A673 (cell line): ENCODE results near the gene ATRIP. TPM values are rescaled to one million over a fixed set of nuclear protein-coding genes. Genes with fewer than 3 reads are reported as not detected.

Source experiments
- BruUV-seq: library from RNA; stranded (reverse); fragments of 400-500 nt; replicated peaks from 2 replicates; lab custom pipeline; 2021; lab: Mats Ljungman, UMichigan
- CTCF ChIA-PET: fragments of 300-600 bp; sonication (Branson Sonifier 250); formaldehyde crosslinking; loops from one replicate; lab custom pipeline; 2022; ENCODE audit warnings: antibody characterized with exemption; lab: Charles Lee
- POLR2A ChIA-PET: fragments of 300-600 bp; sonication (Branson Sonifier 250); formaldehyde crosslinking; loops from one replicate; lab custom pipeline; 2022; ENCODE audit warnings: antibody characterized with exemption; ENCODE audit not compliant: low non-redundant PET; lab: Charles Lee
- DNase-seq: peaks from one replicate; pipeline ENCODE4 v3.0.0-alpha.2; 2015; ENCODE audit warnings: low spot score
- H3K27ac ChIP-seq: fragments of 200-600 bp; sonication (generic); 2 replicates; pipeline ENCODE4 v1.5.1; 2016; ENCODE audit warnings: mixed run types, low read depth, mild to moderate bottlenecking, mixed read lengths, antibody characterized with exemption, low read length; ENCODE audit not compliant: poor library complexity, severe bottlenecking
- H3K27me3 ChIP-seq: fragments of 200-600 bp; sonication (generic); replicated peaks from 2 replicates; pipeline ENCODE4 v1.6.1; 2017; ENCODE audit warnings: mixed run types, low read depth, mild to moderate bottlenecking, mixed read lengths, antibody characterized with exemption, low read length; ENCODE audit not compliant: insufficient read depth, poor library complexity
- H3K36me3 ChIP-seq: fragments of 200-600 bp; sonication (generic); 2 replicates; pipeline ENCODE4 v1.6.1; 2016; ENCODE audit warnings: mixed run types, mild to moderate bottlenecking, mixed read lengths, antibody characterized with exemption, low read length; ENCODE audit not compliant: insufficient read depth, poor library complexity, severe bottlenecking
- H3K4me1 ChIP-seq: fragments of 200-600 bp; sonication (generic); 2 replicates; pipeline ENCODE4 v1.6.1; 2017; ENCODE audit warnings: mixed run types, mild to moderate bottlenecking, mixed read lengths, antibody characterized with exemption, low read length; ENCODE audit not compliant: insufficient read depth, poor library complexity, severe bottlenecking
- H3K4me3 ChIP-seq: fragments of 200-600 bp; sonication (generic); 2 replicates; pipeline ENCODE4 v1.5.1; 2016; ENCODE audit warnings: low read depth, mixed run types, mild to moderate bottlenecking, mixed read lengths, low read length; ENCODE audit not compliant: poor library complexity, severe bottlenecking
- H3K9me3 ChIP-seq: fragments of 200-600 bp; sonication (generic); 2 replicates; pipeline ENCODE4 v1.6.1; 2016; ENCODE audit warnings: mixed run types, low read depth, mild to moderate bottlenecking, mixed read lengths, antibody characterized with exemption, low read length; ENCODE audit not compliant: poor library complexity, severe bottlenecking
- CTCF ChIP-seq: fragments of 300-800, 200-600 bp; sonication (generic); conservative IDR thresholded peaks from 2 replicates; pipeline ENCODE4 v1.5.1; 2017; ENCODE audit warnings: low read depth, mild to moderate bottlenecking, antibody characterized with exemption, low read length, moderate library complexity, mixed read lengths
- EZH2 ChIP-seq: fragments of 200-600 bp; sonication (generic); IDR thresholded peaks from 2 replicates; pipeline ENCODE4 v1.6.1; 2017; ENCODE audit warnings: borderline replicate concordance, low read depth, mild to moderate bottlenecking, mixed read lengths, antibody characterized with exemption, low read length; ENCODE audit not compliant: poor library complexity, severe bottlenecking
- intact Hi-C: fragments of 100-400 bp; cut with micrococcal nuclease; formaldehyde crosslinking; loops from one replicate; pipeline ENCODE4 v1.10.0; 2022; ENCODE audit not compliant: unreplicated experiment
- total RNA-seq: library from RNA; stranded (reverse); gene quantifications from 2 replicates; pipeline ENCODE4 v1.2.3, GENCODE V29; 2021

The ATRIP gene
- total RNA-seq, 1 experiment from 2014 or later: 9.7 TPM

- intact Hi-C loops: loop anchor here (1.0 to 5.0 kb wide), 2 partner anchors 34 to 204 kb away; no protein-coding TSS in a partner anchor
- Histone ChIP-seq H3K27ac (no peak overlapping the region), H3K4me1 (no peaks in the 10 kb centered on the region), H3K27me3 (no peaks in the 10 kb centered on the region), H3K4me3 (no peak overlapping the region), H3K9me3 (no peaks in the 10 kb centered on the region), H3K36me3 (no peaks in the 10 kb centered on the region)
- no TSS peak for BruUV-seq
- POLR2A ChIA-PET: no interaction called here
- DNase-seq: no peak
- CTCF ChIA-PET: interaction anchor here (0.6 to 2.2 kb wide), 20 partner anchors 10 to 244 kb away, joined by 3 to 23 read pairs (median 4); partner anchors contain the start of genes ATRIP, PFKFB4 and ZNF589
- TF ChIP-seq EZH2: no peak
- TF ChIP-seq CTCF: no peak
Measured at GRCh38 chr3:48436477-48436787, 10.1 kb upstream of the ATRIP start.

DNA sequence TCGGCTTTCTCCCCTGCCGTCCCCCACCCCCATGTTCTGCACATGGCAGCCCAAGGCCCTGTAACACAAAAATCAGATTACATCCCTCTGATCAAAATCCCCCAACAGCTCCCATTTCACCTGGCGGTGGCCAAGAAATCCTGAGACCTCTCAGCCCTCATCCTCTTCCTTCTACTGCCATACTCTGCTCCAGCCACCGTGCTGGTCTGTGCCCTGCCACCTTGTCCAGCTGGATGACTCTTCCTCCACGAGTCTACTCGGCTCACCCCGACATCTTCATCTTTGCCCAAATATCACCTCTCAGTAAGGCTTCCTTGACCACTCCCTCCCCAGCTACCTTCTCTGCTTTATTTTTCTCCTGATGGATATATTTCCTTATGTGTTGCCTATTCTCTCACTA lies 9.7 kb upstream of the ATRIP start:
- intact Hi-C loops: loop anchor here (1.0 to 5.0 kb wide), 2 partner anchors 35 to 205 kb away; no protein-coding TSS in a partner anchor
- no peak for TF ChIP-seq EZH2
- no peak for TF ChIP-seq CTCF
- H3K4me1 ChIP-seq: no peaks in the 10 kb centered on the region
- no peaks in the 10 kb centered on the region for H3K9me3 ChIP-seq
- peaks cover 1% of the 10 kb centered on the region for H3K36me3 ChIP-seq
- ChIA-PET POLR2A (no interaction called here), CTCF (interaction anchor here (0.8 to 2.2 kb wide), 6 partner anchors 36 to 242 kb away, joined by 3 to 23 read pairs (median 8); partner anchors contain the start of gene PFKFB4)
- H3K4me3 ChIP-seq: no peak overlapping the region
- no TSS peak for BruUV-seq
- no peaks in the 10 kb centered on the region for H3K27me3 ChIP-seq
- no peak for DNase-seq
- no peak overlapping the region for H3K27ac ChIP-seq

DNA sequence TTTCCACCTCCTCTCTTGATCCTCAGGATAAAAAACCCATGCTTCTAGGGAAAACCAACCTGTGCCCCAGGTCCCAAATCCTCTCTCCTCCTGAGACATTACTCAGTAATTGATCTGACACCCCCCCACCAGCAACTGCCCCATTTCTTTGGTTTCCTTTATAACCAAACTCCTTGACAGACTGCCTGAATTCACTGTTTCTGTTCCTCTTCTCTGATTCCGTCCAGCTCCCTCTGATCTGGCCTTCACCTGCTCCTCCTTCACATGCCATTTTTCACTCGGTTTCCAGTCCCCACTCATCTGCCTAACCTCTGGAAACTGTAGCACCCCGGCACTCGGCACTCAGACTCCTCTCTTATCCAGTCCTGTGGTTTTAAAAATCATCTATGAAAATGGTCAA lies 8.7 kb upstream of the ATRIP start:
- TF ChIP-seq EZH2 (no peak), CTCF (no peak)
- no TSS peak for BruUV-seq
- H3K27me3 ChIP-seq: no peaks in the 10 kb centered on the region
- H3K36me3 ChIP-seq: peaks cover 6% of the 10 kb centered on the region
- no peak overlapping the region for H3K4me3 ChIP-seq
- intact Hi-C loops: loop anchor here (5.0 kb wide), 1 partner anchor 36 kb away; no protein-coding TSS in a partner anchor
- POLR2A ChIA-PET: no interaction called here
- CTCF ChIA-PET: no interaction called here
- no peak for DNase-seq
- no peak overlapping the region for H3K27ac ChIP-seq
- H3K4me1 ChIP-seq: no peaks in the 10 kb centered on the region
- no peaks in the 10 kb centered on the region for H3K9me3 ChIP-seq
